CD1c-positive myeloid dendritic cell (primary cell): ENCODE data around the gene GRIK4.

ENCODE experiments used
- DNase-seq: peaks from one replicate; pipeline ENCODE4 v3.0.0-alpha.2; 2016; ENCODE audit errors: extremely low spot score

The GRIK4 gene

DNA sequence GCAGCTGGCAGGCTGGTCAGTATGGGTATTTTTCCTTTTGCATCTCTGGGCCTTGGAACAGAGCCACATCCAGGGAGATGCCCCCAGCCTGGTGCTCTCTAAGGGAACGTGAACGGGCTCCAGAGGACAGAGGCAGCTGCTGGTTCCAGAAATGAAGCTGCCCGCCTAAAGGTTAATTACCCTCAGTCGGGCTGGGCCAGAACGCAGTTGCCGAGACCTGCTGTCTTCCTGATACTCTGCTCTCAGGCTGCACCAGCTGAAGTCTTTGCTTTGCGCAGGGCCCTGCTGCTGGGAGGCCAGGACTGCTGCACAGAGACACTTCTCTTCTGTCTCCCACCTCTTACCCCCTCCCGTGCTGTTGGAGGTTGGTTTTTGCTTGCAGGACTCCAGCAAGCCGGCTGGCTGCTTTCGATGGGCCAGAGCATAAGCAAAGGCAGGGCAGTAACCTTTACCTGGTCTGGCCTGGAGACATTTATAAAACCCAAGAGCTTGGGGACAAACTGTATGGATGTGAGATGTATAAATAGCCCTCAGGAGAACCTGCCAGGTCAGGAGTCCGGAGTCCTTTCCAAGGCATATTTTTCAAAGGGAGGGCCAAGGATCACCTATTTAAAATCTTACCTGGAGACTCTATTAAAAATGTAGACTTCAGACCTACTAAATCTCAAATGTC lies 197.1 kb downstream of the GRIK4 start:
- no peak for DNase-seq

DNA sequence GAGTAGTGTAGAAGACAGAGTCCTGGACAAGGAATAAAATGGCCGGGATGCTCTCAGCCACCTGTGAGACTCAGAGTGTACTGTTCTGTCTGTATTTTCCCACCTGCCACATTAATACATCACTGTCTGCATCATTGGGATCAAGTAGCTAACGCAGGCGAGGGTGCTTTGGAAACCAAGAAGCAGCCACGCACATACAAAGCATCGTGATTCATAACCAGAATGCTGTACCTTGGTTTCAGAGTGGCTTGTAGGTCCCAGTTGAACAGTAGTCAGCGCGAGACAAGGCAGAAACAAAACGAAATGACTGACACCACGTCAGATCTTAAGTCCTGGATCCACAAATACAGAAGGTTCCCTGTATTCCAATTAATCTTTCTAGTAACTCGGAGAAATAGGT lies 198.3 kb downstream of the GRIK4 start:
- no peak for DNase-seq

GRCh38 chr11:120710354-120711131 lies 199.0 kb downstream of the GRIK4 start:
- no peak for DNase-seq

DNA sequence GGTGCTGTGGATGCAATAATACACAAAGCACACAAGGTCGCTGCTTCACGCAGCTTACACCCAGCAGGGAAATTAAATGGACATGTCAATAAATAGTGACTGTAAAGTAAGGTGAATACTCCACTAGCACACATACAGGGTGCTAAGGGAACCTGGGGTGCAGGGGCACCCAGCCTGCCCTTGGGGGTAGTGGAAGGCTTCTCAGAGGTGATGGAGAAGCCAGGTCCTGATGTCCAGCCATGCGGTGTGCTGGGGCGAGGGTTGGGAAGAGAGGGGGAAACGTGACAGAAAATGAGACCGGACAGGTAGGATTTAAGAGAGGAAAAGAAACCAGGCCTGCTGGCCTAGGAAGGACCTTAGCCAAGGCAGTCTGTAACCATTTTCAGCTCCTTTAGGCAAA lies 200.5 kb downstream of the GRIK4 start:
- DNase-seq = no peak

GRCh38 chr11:120712881-120713280 lies 201.3 kb downstream of the GRIK4 start:
- no peak for DNase-seq

- no peak for DNase-seq
These were observed 201.7 kb downstream of the GRIK4 start for GRCh38 chr11:120713296-120713695.

DNA sequence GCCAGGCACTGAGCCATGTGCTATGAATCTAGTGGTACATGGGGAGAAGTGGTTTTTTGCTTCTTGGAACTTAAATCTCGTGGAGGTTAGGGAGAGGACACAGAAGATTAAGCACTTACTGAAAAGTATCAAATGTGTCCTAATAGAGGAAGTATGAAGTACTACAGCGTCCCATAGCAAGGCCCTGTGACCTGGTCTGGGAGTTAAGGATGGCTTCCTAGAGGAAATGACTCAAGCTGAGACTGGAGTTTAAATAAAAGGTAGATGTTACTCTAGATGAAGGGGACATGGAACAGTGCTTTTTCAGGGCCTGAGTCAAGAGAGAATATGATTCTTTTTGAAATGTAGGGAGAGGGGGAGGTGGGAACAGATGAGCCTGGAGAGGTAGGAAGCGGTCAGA lies 202.9 kb downstream of the GRIK4 start:
- DNase-seq = no peak

DNA sequence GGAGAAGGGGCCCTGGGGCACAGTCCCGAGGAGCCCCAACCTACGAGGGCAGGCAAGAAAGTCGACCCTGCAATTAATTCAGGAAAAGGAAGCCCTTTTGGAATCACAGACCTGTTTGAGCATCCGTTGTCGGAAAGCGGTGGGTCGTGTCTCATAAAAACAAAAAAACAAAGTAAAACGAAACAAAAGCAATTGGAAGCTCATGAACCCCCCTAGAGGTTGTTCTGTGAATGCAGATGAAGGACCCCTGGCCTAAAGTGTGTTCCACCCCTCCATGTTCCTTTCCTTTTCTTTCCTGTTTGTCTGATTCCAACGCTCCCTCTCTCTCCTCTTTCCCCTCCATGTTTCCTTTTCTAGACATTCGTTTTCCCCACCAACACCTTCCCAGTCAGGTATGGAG lies 203.7 kb downstream of the GRIK4 start:
- DNase-seq = no peak

DNA sequence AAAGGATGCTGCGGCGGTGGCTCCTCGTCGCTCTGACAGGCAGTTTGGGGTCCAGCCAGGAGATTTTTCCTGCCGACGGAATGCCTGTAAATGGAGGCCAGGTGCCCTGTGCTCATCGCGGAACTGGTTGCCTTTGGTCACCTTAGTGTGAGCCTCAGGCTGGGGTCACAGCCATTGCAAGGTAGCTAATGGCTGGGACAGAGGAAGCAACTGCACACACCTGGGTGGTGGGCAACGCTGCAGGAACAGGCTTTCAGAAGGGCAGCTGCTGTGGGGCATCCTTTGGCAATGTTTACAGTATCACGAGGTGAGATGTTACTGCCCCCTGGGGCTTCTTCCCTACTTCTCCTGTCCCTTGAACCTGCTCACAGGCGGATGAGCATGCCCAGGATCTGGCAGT lies 205.5 kb downstream of the GRIK4 start:
- DNase-seq = no peak

GRCh38 chr11:120717623-120718022 lies 206.1 kb downstream of the GRIK4 start:
- no peak for DNase-seq

DNA sequence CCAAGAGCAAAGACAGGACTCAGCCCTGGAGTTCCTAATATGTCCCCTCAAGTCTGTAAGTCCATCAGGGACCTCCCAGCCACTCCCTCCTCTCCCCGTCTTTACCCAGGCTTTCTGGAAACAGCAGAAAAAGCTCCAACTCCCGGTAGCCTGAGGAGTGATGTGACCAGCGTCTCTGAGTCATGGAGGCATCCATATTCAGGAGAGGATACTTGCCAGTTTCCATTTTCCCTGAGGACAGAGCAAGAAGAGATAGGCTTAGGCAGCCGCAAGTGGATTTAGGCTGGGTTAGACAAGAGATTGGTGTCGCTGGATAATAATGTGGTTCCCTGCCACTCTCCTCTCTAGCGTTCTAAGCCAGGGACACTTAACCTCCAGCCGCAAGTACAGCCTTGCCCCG lies 206.6 kb downstream of the GRIK4 start:
- no peak for DNase-seq

- no peak for DNase-seq
These were observed 207.8 kb downstream of the GRIK4 start for GRCh38 chr11:120719348-120719747.

- DNase-seq = no peak
These were observed 209.2 kb downstream of the GRIK4 start for GRCh38 chr11:120720760-120721159.

- DNase-seq = no peak
These were observed 211.0 kb downstream of the GRIK4 start for GRCh38 chr11:120722524-120722923.

- DNase-seq = no peak
These were observed 212.2 kb downstream of the GRIK4 start for GRCh38 chr11:120723751-120724150.

DNA sequence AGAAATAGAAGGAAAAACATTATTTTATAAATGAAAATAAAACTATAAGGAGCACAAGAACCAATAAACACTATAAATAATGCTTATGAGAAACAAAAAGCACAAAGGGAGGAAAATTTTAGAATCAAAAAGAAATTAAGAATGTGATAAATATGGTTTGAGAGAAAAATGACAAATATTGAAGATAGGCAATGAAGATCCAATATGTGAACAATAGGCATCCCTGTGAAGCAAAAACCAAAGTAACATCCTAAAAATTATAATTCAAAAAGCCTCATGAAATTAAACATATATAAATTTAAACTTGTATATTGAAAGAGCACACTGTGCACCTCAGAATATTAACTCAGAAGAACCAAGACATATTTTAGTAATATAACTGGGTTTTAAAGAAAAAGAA lies 216.2 kb downstream of the GRIK4 start:
- no peak for DNase-seq

DNA sequence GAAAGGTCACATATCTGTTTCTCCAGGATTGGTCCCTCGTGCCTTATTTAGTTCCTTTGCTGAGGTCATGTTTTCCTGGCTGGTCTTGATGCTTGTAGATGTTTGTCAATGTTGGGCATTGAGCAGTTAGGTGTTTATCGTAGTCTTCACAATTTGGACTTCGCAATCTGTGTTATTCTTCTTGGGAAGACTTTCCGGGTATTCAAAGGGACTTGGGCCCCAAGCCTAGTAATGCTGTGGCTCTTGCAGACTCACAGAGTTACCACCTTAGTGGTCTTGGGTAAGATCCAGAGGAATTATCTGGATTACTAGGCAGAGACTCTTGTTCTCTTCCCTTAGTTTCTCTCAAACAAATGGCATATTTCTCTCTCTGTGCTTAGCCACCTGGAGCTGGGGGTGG lies 223.5 kb downstream of the GRIK4 start:
- DNase-seq = no peak

GRCh38 chr11:120738516-120739046 lies 227.0 kb downstream of the GRIK4 start:
- DNase-seq = no peak

GRCh38 chr11:120739780-120740179 lies 228.2 kb downstream of the GRIK4 start:
- DNase-seq = no peak

DNA sequence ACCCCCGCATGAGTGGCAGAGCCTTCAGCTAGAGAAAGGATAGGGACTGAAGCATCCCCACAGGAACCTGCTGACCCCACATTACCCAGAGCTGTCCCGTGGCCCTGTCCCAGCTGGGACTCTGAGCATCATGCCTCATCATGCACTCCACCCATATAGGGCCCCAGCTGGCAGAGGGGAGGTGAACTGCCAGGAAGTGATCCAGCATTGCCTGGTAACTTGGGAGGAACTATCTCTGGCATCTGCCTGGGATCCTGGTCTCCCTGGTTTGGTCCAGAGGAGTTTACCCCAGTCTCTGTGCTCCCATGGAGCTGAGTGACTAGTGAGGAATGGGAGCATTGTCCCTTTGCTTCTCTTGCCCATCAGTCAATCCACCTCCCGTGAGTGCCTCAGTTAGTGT lies 228.8 kb downstream of the GRIK4 start:
- DNase-seq = no peak

DNA sequence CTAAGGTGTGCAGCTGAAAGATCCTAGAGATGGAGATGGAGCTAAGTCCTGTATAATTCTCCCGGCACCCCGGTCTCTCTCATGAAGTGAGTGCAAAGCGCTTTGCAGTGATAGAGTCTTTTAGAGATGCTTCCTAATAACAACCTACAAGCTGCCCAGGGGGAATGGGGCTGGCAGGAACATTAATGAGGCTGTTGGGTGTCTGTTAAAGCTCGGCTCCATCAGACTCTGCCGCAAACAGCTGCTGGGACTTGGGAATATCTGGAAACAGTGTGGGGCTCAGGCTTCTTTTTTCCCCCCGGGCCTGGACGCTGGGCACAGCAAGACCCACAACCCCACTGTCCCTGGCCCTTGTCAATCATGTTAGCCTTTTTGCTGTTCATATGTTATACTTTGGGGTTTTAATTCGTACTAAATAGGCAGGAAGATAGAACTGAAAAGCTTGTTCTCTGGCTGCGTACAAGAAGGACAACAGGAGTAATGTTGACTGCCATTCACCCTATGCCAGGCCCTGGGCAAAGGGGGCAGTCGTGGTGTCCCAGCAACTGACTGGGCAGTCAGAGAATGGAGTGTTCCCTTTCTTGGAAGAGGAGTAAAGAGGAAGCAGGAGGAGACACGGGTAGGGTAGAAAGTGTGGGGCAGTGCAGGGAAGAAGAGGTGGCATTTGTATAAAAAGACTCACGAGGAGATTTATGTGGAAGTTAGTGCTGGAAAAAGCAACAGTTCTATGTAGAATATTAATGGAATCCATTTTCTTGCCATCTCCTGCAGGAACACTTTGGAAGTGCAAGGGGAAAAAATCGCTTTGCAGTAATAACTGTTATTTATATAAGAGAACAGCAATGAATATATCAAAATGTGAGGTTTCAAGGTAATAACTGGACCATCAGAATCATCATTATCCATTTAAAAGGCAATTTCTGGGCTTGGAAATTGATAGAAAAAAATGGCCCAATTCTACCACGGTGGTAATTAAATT lies 232.8 kb downstream of the GRIK4 start:
- DNase-seq = no peak

- DNase-seq = no peak
These were observed 234.8 kb downstream of the GRIK4 start for GRCh38 chr11:120746376-120746775.
